Fibroblast of lung (primary cell): ENCODE results near the gene GLRA1. TPM values are rescaled to one million over a fixed set of nuclear protein-coding genes. Genes with fewer than 3 reads are reported as not detected.

ENCODE experiments used
- DNase-seq, 2 donors: peaks; one replicate each; pipeline versions ENCODE4 v3.0.0 to v3.0.0-alpha.2; 2010; ENCODE audit warnings: low read depth in 2 of 2
- H2AFZ ChIP-seq: 2 replicates; pipeline ENCODE4 v1.5.1; 2012; ENCODE audit warnings: low read length, control low read depth, inconsistent platforms
- H3K27ac ChIP-seq: 2 replicates; pipeline ENCODE4 v1.5.1; 2011; ENCODE audit warnings: low read length, control low read depth; ENCODE audit not compliant: insufficient read depth
- H3K27me3 ChIP-seq: 2 replicates; pipeline ENCODE4 v1.5.1; 2011; ENCODE audit warnings: mild to moderate bottlenecking, low read length; ENCODE audit not compliant: control insufficient read depth, insufficient read depth
- H3K36me3 ChIP-seq: 2 replicates; pipeline ENCODE4 v1.5.1; 2011; ENCODE audit warnings: low read length; ENCODE audit not compliant: control insufficient read depth, insufficient read depth
- H3K4me1 ChIP-seq: 2 replicates; pipeline ENCODE4 v1.5.1; 2011; ENCODE audit warnings: low read length; ENCODE audit not compliant: control insufficient read depth, insufficient read depth; ENCODE audit errors: extremely low read depth
- H3K4me2 ChIP-seq: 2 replicates; pipeline ENCODE4 v1.5.1; 2011; ENCODE audit warnings: low read length, control low read depth; ENCODE audit not compliant: insufficient read depth; ENCODE audit errors: extremely low read depth
- H3K4me3 ChIP-seq, 4 experiments: fragments of 200-600 bp in 1 of 4; sonication (generic) in 1 of 4; replicated peaks in 1 of 4; 2 replicates each; pipeline ENCODE4 v1.5.1; 2011 to 2016; ENCODE audit warnings: low read length in 4 of 4, low read depth in 3 of 4, mild to moderate bottlenecking in 3 of 4, control low read depth in 2 of 4, inconsistent platforms in 1 of 4, mixed read lengths in 1 of 4; ENCODE audit not compliant: insufficient read depth in 1 of 4; ENCODE audit errors: control extremely low read depth in 1 of 4
- H3K79me2 ChIP-seq: 2 replicates; pipeline ENCODE4 v1.5.1; 2012; ENCODE audit warnings: mild to moderate bottlenecking, low read length, inconsistent platforms; ENCODE audit not compliant: control insufficient read depth, insufficient read depth
- H3K9ac ChIP-seq: 2 replicates; pipeline ENCODE4 v1.5.1; 2011; ENCODE audit warnings: mild to moderate bottlenecking, low read length, control low read depth; ENCODE audit not compliant: insufficient read depth
- H3K9me3 ChIP-seq: 2 replicates; pipeline ENCODE4 v1.5.1; 2012; ENCODE audit warnings: low read depth, low read length; ENCODE audit not compliant: control insufficient read depth, insufficient read depth
- H4K20me1 ChIP-seq: 2 replicates; pipeline ENCODE4 v1.5.1; 2011; ENCODE audit warnings: low read length; ENCODE audit not compliant: control insufficient read depth, insufficient read depth; ENCODE audit errors: extremely low read depth
- CTCF ChIP-seq, 2 donors: IDR thresholded peaks in 1 of 2; conservative IDR thresholded peaks in 1 of 2; 1 replicate in 1 of 2; 2 replicates in 1 of 2; pipeline ENCODE4 v1.5.1; 2011 to 2012; ENCODE audit warnings: low read length in 2 of 2, control low read depth in 1 of 2, inconsistent platforms in 1 of 2, low read depth in 1 of 2, mild to moderate bottlenecking in 1 of 2
- EZH2 ChIP-seq: IDR thresholded peaks from 2 replicates; pipeline ENCODE4 v1.5.1; 2012; ENCODE audit warnings: low read length, control low read depth, mild to moderate bottlenecking; ENCODE audit errors: missing control alignments
- polyA plus RNA-seq, 2 donors: library from polyadenylated mRNA; depleted of rRNA in 1 of 2; stranded (reverse) in 1 of 2; unstranded in 1 of 2; fragments of >200 nt; gene quantifications; 2 replicates each; pipeline ENCODE4 v1.2.1, GENCODE V29; 2011 to 2012; ENCODE audit warnings: missing spikeins in 1 of 2
- total RNA-seq: library from RNA; depleted of rRNA; stranded (reverse); fragments of >200 nt; gene quantifications from 2 replicates; pipeline ENCODE4 v1.2.1, GENCODE V29; 2014

The GLRA1 gene
- total and polyA plus RNA-seq, 2 donors (not counting 1 experiment from before 2014, with no cell fraction given), result not detected

- no peaks in the 10 kb centered on the region for H3K9me3 ChIP-seq
- no peak overlapping the region for H3K4me3 ChIP-seq
- no peaks in the 10 kb centered on the region for H3K27me3 ChIP-seq
- H3K79me2 ChIP-seq, result peaks cover 8% of the 10 kb centered on the region
- H3K4me2 ChIP-seq, result peak overlapping the region; percentile 8
- DNase-seq, result no peak
- H3K9ac ChIP-seq, result no peak overlapping the region
- no peak overlapping the region for H3K27ac ChIP-seq
- no peak overlapping the region for H2AFZ ChIP-seq
- peaks cover 2% of the 10 kb centered on the region for H3K4me1 ChIP-seq
- peaks cover 6% of the 10 kb centered on the region for H3K36me3 ChIP-seq
- no peaks in the 10 kb centered on the region for H4K20me1 ChIP-seq
- TF ChIP-seq CTCF (conservative IDR thresholded peaks at IDR 0.05 in 1 of 2, IDR thresholded peaks at IDR 0.05 in 1 of 2; ENCODE audit: low read depth in 1 of 2, low read length in 2 of 2) (no peak), EZH2 (no peak)
Measured at GRCh38 chr5:151808451-151809169, 116.0 kb downstream of the GLRA1 start.

- Histone ChIP-seq H3K4me2 (no peak overlapping the region), H3K9me3 (no peaks in the 10 kb centered on the region), H3K36me3 (peaks cover 4% of the 10 kb centered on the region), H3K27me3 (no peaks in the 10 kb centered on the region), H3K27ac (no peak overlapping the region), H3K4me3 (no peak overlapping the region), H4K20me1 (no peaks in the 10 kb centered on the region), H3K9ac (no peak overlapping the region), H2AFZ (no peak overlapping the region), H3K79me2 (peaks cover 8% of the 10 kb centered on the region), H3K4me1 (peaks cover 2% of the 10 kb centered on the region)
- DNase-seq, result peak; percentile 49 to 91
- TF ChIP-seq EZH2 (no peak), CTCF (conservative IDR thresholded peaks at IDR 0.05 in 1 of 2, IDR thresholded peaks at IDR 0.05 in 1 of 2; ENCODE audit: low read depth in 1 of 2, low read length in 2 of 2) (no peak)
Measured at GRCh38 chr5:151805414-151806223, 119.0 kb downstream of the GLRA1 start.

GRCh38 chr5:151800532-151800931 lies 124.1 kb downstream of the GLRA1 start:
- H3K4me3 ChIP-seq, result no peak overlapping the region
- no peak overlapping the region for H3K27ac ChIP-seq
- H3K4me1 ChIP-seq, result peaks cover under 1% of the 10 kb centered on the region
- H3K27me3 ChIP-seq, result no peaks in the 10 kb centered on the region
- H2AFZ ChIP-seq, result no peak overlapping the region
- H4K20me1 ChIP-seq, result no peaks in the 10 kb centered on the region
- TF ChIP-seq CTCF (conservative IDR thresholded peaks at IDR 0.05 in 1 of 2, IDR thresholded peaks at IDR 0.05 in 1 of 2; ENCODE audit: low read depth in 1 of 2, low read length in 2 of 2), result no peak
- no peak for TF ChIP-seq EZH2
- DNase-seq, result no peak
- peaks cover 18% of the 10 kb centered on the region for H3K79me2 ChIP-seq
- no peak overlapping the region for H3K4me2 ChIP-seq
- H3K36me3 ChIP-seq, result peaks cover 3% of the 10 kb centered on the region
- no peaks in the 10 kb centered on the region for H3K9me3 ChIP-seq
- no peak overlapping the region for H3K9ac ChIP-seq
